IMR-90 (cell line): ENCODE results near the gene PARP11. TPM values are rescaled to one million over a fixed set of nuclear protein-coding genes. Genes with fewer than 3 reads are reported as not detected.

Experiments used
- ATAC-seq: fragments of 200-7000 bp; cut with Tn5 transposase; 2 replicates; pipeline ENCODE4 v1.9.1; 2020; ENCODE audit warnings: low read depth, mild to moderate bottlenecking, moderate library complexity
- BruUV-seq: library from RNA; stranded (reverse); fragments of 400-500 nt; replicated peaks from 2 replicates; lab custom pipeline; 2021; lab: Mats Ljungman, UMichigan
- CTCF ChIA-PET: fragments of 300-600 bp; formaldehyde crosslinking; extraction: SDS; loops from one replicate; lab custom pipeline; 2021; ENCODE audit warnings: antibody characterized with exemption; lab: Yijun Ruan, JAX
- POLR2A ChIA-PET: fragments of 300-600 bp; sonication (Branson Sonifier 250); formaldehyde crosslinking; loops from one replicate; lab custom pipeline; 2022; ENCODE audit warnings: antibody characterized with exemption; ENCODE audit not compliant: unreplicated experiment; lab: Charles Lee
- DNase-seq: peaks from one replicate; pipeline ENCODE4 v3.0.0; 2013
- H2AFZ ChIP-seq: replicated peaks from 2 replicates; pipeline ENCODE3; 2013; ENCODE audit warnings: low read length, mild to moderate bottlenecking; ENCODE audit not compliant: poor library complexity
- H2AK5ac ChIP-seq: 2 replicates; pipeline ENCODE4 v1.6.1; 2013; ENCODE audit warnings: low read depth, low read length, inconsistent platforms
- H2AK9ac ChIP-seq: replicated peaks from 2 replicates; pipeline ENCODE3; 2013; ENCODE audit warnings: mild to moderate bottlenecking, low read depth, low read length, moderate library complexity; ENCODE audit not compliant: poor library complexity
- H2BK120ac ChIP-seq: 2 replicates; pipeline ENCODE4 v1.6.1; 2013; ENCODE audit warnings: low read depth, low read length, inconsistent platforms
- H2BK15ac ChIP-seq: 3 replicates; pipeline ENCODE4 v1.6.1; 2013; ENCODE audit warnings: low read depth, low read length, inconsistent platforms
- H2BK20ac ChIP-seq: 2 replicates; pipeline ENCODE4 v1.6.1; 2013; ENCODE audit warnings: low read depth, mild to moderate bottlenecking, inconsistent platforms, low read length, moderate library complexity
- H2BK5ac ChIP-seq: 2 replicates; pipeline ENCODE4 v1.6.1; 2013; ENCODE audit warnings: mild to moderate bottlenecking, low read depth, low read length, inconsistent platforms; ENCODE audit not compliant: poor library complexity, severe bottlenecking
- H3K14ac ChIP-seq: replicated peaks from 2 replicates; pipeline ENCODE4 v1.6.1; 2013; ENCODE audit warnings: low read depth, low read length, inconsistent platforms
- H3K18ac ChIP-seq: 2 replicates; pipeline ENCODE4 v1.6.1; 2013; ENCODE audit warnings: low read depth, low read length, control low read depth
- H3K23ac ChIP-seq: 2 replicates; pipeline ENCODE4 v1.6.1; 2013; ENCODE audit warnings: low read depth, low read length, inconsistent platforms
- H3K27ac ChIP-seq: 2 replicates; pipeline ENCODE4 v1.5.1; 2013; ENCODE audit warnings: mild to moderate bottlenecking, control low read depth, low read length; ENCODE audit not compliant: insufficient read depth
- H3K27me3 ChIP-seq: 2 replicates; pipeline ENCODE4 v1.6.1; 2013; ENCODE audit warnings: low read length; ENCODE audit not compliant: control insufficient read depth, insufficient read depth
- H3K36me3 ChIP-seq: 2 replicates; pipeline ENCODE4 v1.6.1; 2013; ENCODE audit warnings: low read length, mixed read lengths; ENCODE audit not compliant: control insufficient read depth, insufficient read depth
- H3K4ac ChIP-seq: 2 replicates; pipeline ENCODE4 v1.6.1; 2013; ENCODE audit warnings: low read depth, low read length, inconsistent platforms
- H3K4me1 ChIP-seq: 2 replicates; pipeline ENCODE4 v1.6.1; 2013; ENCODE audit warnings: low read length, mixed read lengths; ENCODE audit not compliant: control insufficient read depth, insufficient read depth
- H3K4me2 ChIP-seq: 2 replicates; pipeline ENCODE4 v1.6.1; 2013; ENCODE audit warnings: low read depth, mild to moderate bottlenecking, control low read depth, low read length, moderate library complexity
- H3K4me3 ChIP-seq: 2 replicates; pipeline ENCODE4 v1.5.1; 2013; ENCODE audit warnings: low read depth, mild to moderate bottlenecking, control low read depth, low read length, moderate library complexity; ENCODE audit not compliant: insufficient read depth
- H3K56ac ChIP-seq: 2 replicates; pipeline ENCODE4 v1.6.1; 2013; ENCODE audit warnings: low read length, inconsistent platforms; ENCODE audit not compliant: insufficient read depth; ENCODE audit errors: extremely low read depth
- H3K79me1 ChIP-seq, 2 experiments: 2 replicates each; pipeline ENCODE4 v1.6.1; 2013; ENCODE audit warnings: low read length in 2 of 2, inconsistent platforms in 1 of 2, low read depth in 1 of 2
- H3K9ac ChIP-seq: 2 replicates; pipeline ENCODE4 v1.6.1; 2013; ENCODE audit warnings: low read depth, low read length, control low read depth
- H3K9me1 ChIP-seq: 2 replicates; pipeline ENCODE4 v1.6.1; 2013; ENCODE audit warnings: low read length, inconsistent platforms; ENCODE audit not compliant: insufficient read depth
- H3K9me3 ChIP-seq: 2 replicates; pipeline ENCODE4 v1.6.1; 2013; ENCODE audit warnings: low read length; ENCODE audit not compliant: control insufficient read depth, insufficient read depth
- H4K20me1 ChIP-seq: 2 replicates; pipeline ENCODE4 v1.6.1; 2013; ENCODE audit warnings: low read length, inconsistent platforms; ENCODE audit not compliant: insufficient read depth
- H4K5ac ChIP-seq: 2 replicates; pipeline ENCODE4 v1.6.1; 2013; ENCODE audit warnings: mild to moderate bottlenecking, low read depth, low read length, control low read depth
- H4K8ac ChIP-seq, 2 experiments: 2 replicates each; pipeline ENCODE4 v1.6.1; 2013; ENCODE audit warnings: low read depth in 2 of 2, low read length in 2 of 2, control low read depth in 1 of 2, inconsistent platforms in 1 of 2
- H4K91ac ChIP-seq: 2 replicates; pipeline ENCODE4 v1.6.1; 2013; ENCODE audit warnings: low read depth, low read length, inconsistent platforms; ENCODE audit not compliant: insufficient read depth
- CEBPB ChIP-seq: IDR thresholded peaks from 2 replicates; pipeline ENCODE4 v1.6.1; 2012; ENCODE audit warnings: low read depth, low read length, improper control_type of control experiment
- ELK1 ChIP-seq: fragments of 150-350 bp; IDR thresholded peaks from 2 replicates; pipeline ENCODE4 v1.6.1; 2016; ENCODE audit warnings: low read depth, mild to moderate bottlenecking, low read length, moderate library complexity, borderline replicate concordance
- FOS ChIP-seq: fragments of 150-350 bp; IDR thresholded peaks from 2 replicates; pipeline ENCODE4 v1.6.1; 2016; ENCODE audit warnings: low read depth, low read length
- MAFK ChIP-seq: IDR thresholded peaks from 2 replicates; pipeline ENCODE4 v1.6.1; 2012; ENCODE audit warnings: low read depth, low read length, improper control_type of control experiment
- MAZ ChIP-seq: IDR thresholded peaks from 2 replicates; pipeline ENCODE4 v1.6.1; 2012; ENCODE audit warnings: low read depth, mild to moderate bottlenecking, low read length, improper control_type of control experiment, moderate library complexity, borderline replicate concordance
- NFE2L2 ChIP-seq: fragments of 150-350 bp; IDR thresholded peaks from 2 replicates; pipeline ENCODE4 v1.6.1; 2016; ENCODE audit warnings: low read depth, mild to moderate bottlenecking, low read length
- RAD21 ChIP-seq: IDR thresholded peaks from 2 replicates; pipeline ENCODE4 v1.6.1; 2012; ENCODE audit warnings: low read length, improper control_type of control experiment
- RFX5 ChIP-seq: IDR thresholded peaks from 2 replicates; pipeline ENCODE4 v1.8.0; 2012; ENCODE audit warnings: low read depth, mild to moderate bottlenecking, low read length, moderate library complexity
- WGBS, 2 experiments: methylation state at CpG; one replicate each; pipeline versions ENCODE4 v1.1.5 to v1.1.7; 2013; ENCODE audit warnings: missing lambda C conversion rate in 2 of 2; ENCODE audit not compliant: insufficient read length in 1 of 2; ENCODE audit errors: extremely low coverage in 2 of 2; 5-methylcytosine and 5-hydroxymethylcytosine counted together
- dilution Hi-C: fragments of 300-500 bp; cut with HindIII; formaldehyde crosslinking; loops from one replicate; pipeline ENCODE4 v1.14.3; 2018; ENCODE audit warnings: low sequenced_read_pairs; ENCODE audit not compliant: unreplicated experiment
- in situ Hi-C: fragments of 300-500 bp; cut with MboI; formaldehyde crosslinking; loops from 3 replicates; pipeline ENCODE4 v1.14.3; 2019; ENCODE audit warnings: low sequenced_read_pairs, inconsistent platforms, mixed read lengths
- intact Hi-C: fragments of 100-400 bp; cut with micrococcal nuclease; formaldehyde crosslinking; loops from 2 replicates; pipeline ENCODE4 v1.10.0; 2022
- polyA plus RNA-seq, 3 experiments: library from polyadenylated mRNA; depleted of rRNA; stranded (reverse); fragments of >200 nt; gene quantifications; 2 replicates each; pipeline ENCODE4 v1.2.3, GENCODE V29; 2012; ENCODE audit warnings: low replicate concordance in 1 of 3
- total RNA-seq: library from RNA; depleted of rRNA; stranded (reverse); fragments of >200 nt; gene quantifications from 2 replicates; pipeline ENCODE4 v1.2.3, GENCODE V29; 2012
- TF ChIP-seq, protein P1 (sequence below): conservative IDR thresholded peaks from 2 replicates; pipeline ENCODE4 v1.5.1; 2012; ENCODE audit warnings: mild to moderate bottlenecking, low read depth, low read length, improper control_type of control experiment

The PARP11 gene
- total and polyA plus RNA-seq, 2 of the 4 experiments (the other 2 are of a cell fraction): 1.8 to 3.0 TPM

DNA sequence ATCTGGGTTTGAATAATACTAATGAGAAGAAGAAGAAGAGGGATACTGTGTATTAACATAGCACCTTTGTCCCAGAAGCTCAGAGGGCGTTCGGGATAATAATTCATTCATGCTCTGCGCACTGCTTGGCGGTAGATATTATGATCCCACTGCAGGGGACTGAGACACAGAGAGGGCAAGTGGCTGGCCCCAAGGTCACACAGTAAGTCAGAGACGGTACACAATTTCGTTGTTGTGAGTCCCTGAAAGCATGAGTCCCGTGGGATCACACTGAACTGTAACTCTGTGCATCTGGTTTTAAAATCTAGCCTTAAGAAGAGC, 47.9 kb upstream of the PARP11 start:
- Histone ChIP-seq H3K9ac (no peak overlapping the region), H2BK5ac (no peak overlapping the region), H2BK20ac (no peak overlapping the region), H2AFZ (no peak overlapping the region), H2AK5ac (no peak overlapping the region), H3K4ac (no peak overlapping the region), H4K20me1 (no peaks in the 10 kb centered on the region), H3K56ac (no peak overlapping the region), H3K4me2 (no peak overlapping the region), H3K4me3 (no peak overlapping the region), H2BK15ac (no peak overlapping the region), H4K91ac (no peak overlapping the region), H3K27ac (no peak overlapping the region), H2BK120ac (no peak overlapping the region), H3K18ac (no peak overlapping the region), H3K14ac (no peak overlapping the region), H3K23ac (no peak overlapping the region), H3K79me1 (no peaks in the 10 kb centered on the region), H4K8ac (no peak overlapping the region), H2AK9ac (no peak overlapping the region), H3K27me3 (peaks cover 17% of the 10 kb centered on the region), H3K4me1 (no peaks in the 10 kb centered on the region), H4K5ac (no peak overlapping the region), H3K9me3 (no peaks in the 10 kb centered on the region), H3K36me3 (no peaks in the 10 kb centered on the region), H3K9me1 (no peaks in the 10 kb centered on the region)
- dilution Hi-C loops (no loop called here), intact Hi-C loops (no loop called here), in situ Hi-C loops (no loop called here)
- ChIA-PET CTCF (no interaction called here), POLR2A (no interaction called here)
- 65% methylated on average over 5 of the region's 7 CpGs; no CpG with 5 or more reads in 1 of the 2 experiments for WGBS, 2 experiments
- TF ChIP-seq CEBPB (no peak), NFE2L2 (no peak), ELK1 (no peak), FOS (no peak), RAD21 (no peak), MAFK (no peak), RFX5 (no peak), MAZ (no peak)
- TF ChIP-seq, protein P1, sequence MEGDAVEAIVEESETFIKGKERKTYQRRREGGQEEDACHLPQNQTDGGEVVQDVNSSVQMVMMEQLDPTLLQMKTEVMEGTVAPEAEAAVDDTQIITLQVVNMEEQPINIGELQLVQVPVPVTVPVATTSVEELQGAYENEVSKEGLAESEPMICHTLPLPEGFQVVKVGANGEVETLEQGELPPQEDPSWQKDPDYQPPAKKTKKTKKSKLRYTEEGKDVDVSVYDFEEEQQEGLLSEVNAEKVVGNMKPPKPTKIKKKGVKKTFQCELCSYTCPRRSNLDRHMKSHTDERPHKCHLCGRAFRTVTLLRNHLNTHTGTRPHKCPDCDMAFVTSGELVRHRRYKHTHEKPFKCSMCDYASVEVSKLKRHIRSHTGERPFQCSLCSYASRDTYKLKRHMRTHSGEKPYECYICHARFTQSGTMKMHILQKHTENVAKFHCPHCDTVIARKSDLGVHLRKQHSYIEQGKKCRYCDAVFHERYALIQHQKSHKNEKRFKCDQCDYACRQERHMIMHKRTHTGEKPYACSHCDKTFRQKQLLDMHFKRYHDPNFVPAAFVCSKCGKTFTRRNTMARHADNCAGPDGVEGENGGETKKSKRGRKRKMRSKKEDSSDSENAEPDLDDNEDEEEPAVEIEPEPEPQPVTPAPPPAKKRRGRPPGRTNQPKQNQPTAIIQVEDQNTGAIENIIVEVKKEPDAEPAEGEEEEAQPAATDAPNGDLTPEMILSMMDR: no peak
- DNase-seq (no peak), ATAC-seq (no peak)
- no TSS peak for BruUV-seq
